NT2/D1 (cell line): Measurements from ENCODE around the gene NRM.
"Not testable (repeated sequence)": the region's sequence is repeated elsewhere in the genome, so short reads cannot be mapped to it uniquely, and the experiment has no call there.

Experiments used
- YY1 ChIP-seq: IDR thresholded peaks from 2 replicates; pipeline ENCODE4 v1.6.1; 2011; ENCODE audit not compliant: insufficient read length, insufficient read depth
- ZNF274 ChIP-seq: IDR thresholded peaks from 2 replicates; pipeline ENCODE4 v1.6.1; 2011; ENCODE audit warnings: mild to moderate bottlenecking, low read depth, low read length

- not testable (repeated sequence) for TF ChIP-seq ZNF274, YY1
Measured at GRCh38 chr6:30717845-30718720, 27.3 kb upstream of the NRM start.
